Panc1 (cell line): ENCODE measurements around the gene SOCS1. TPM values are rescaled to one million over a fixed set of nuclear protein-coding genes. Genes with fewer than 3 reads are reported as not detected.

Experiments
- ATAC-seq: fragments of 200-7000 bp; cut with Tn5 transposase; 2 replicates; pipeline ENCODE4 v1.9.1; 2020; ENCODE audit warnings: mild to moderate bottlenecking, moderate library complexity
- BruUV-seq: library from RNA; stranded (reverse); fragments of 400-500 nt; replicated peaks from 2 replicates; lab custom pipeline; 2021; lab: Mats Ljungman, UMichigan
- CTCF ChIA-PET: fragments of 300-600 bp; sonication (Branson Sonifier 250); formaldehyde crosslinking; loops from one replicate; lab custom pipeline; 2022; ENCODE audit warnings: antibody characterized with exemption; lab: Charles Lee
- POLR2A ChIA-PET: fragments of 300-600 bp; sonication (Branson Sonifier 250); formaldehyde crosslinking; loops from one replicate; lab custom pipeline; 2022; ENCODE audit warnings: antibody characterized with exemption; lab: Charles Lee
- DNase-seq: peaks from one replicate; pipeline ENCODE4 v3.0.0-alpha.2; 2010; ENCODE audit warnings: low read depth, low spot score
- H3K27ac ChIP-seq: 2 replicates; pipeline ENCODE4 v1.5.1; 2011; ENCODE audit warnings: mild to moderate bottlenecking, low read length, inconsistent platforms
- H3K27me3 ChIP-seq: fragments of 200-500 bp; sonication (Bioruptor generic); 2 replicates; pipeline ENCODE4 v1.6.0; 2014; ENCODE audit warnings: low read length, inconsistent platforms; ENCODE audit not compliant: control insufficient read depth, insufficient read depth
- H3K36me3 ChIP-seq: fragments of 200-500 bp; sonication (Bioruptor generic); 2 replicates; pipeline ENCODE4 v1.5.1; 2014; ENCODE audit warnings: inconsistent platforms, mild to moderate bottlenecking, low read length, moderate library complexity; ENCODE audit not compliant: control insufficient read depth, insufficient read depth
- H3K4me1 ChIP-seq: 2 replicates; pipeline ENCODE4 v1.5.1; 2011; ENCODE audit warnings: inconsistent platforms, mild to moderate bottlenecking, low read length, moderate library complexity; ENCODE audit not compliant: control insufficient read depth, insufficient read depth
- H3K4me3 ChIP-seq, 2 experiments: 2 replicates each; pipeline ENCODE4 v1.5.1; 2011 to 2012; ENCODE audit warnings: low read depth in 2 of 2, low read length in 2 of 2, mild to moderate bottlenecking in 2 of 2, inconsistent platforms in 1 of 2, moderate library complexity in 1 of 2
- H3K9me3 ChIP-seq: fragments of 200-500 bp; sonication (Bioruptor generic); 2 replicates; pipeline ENCODE4 v1.5.1; 2014; ENCODE audit warnings: low read depth, mild to moderate bottlenecking, inconsistent platforms, low read length, moderate library complexity; ENCODE audit not compliant: control insufficient read depth, insufficient read depth
- CTCF ChIP-seq: fragments of 450-650 bp; IDR thresholded peaks from 2 replicates; pipeline ENCODE4 v1.5.1; 2017; ENCODE audit warnings: mild to moderate bottlenecking
- POLR2AphosphoS5 ChIP-seq: IDR thresholded peaks from 2 replicates; pipeline ENCODE4 v1.6.1; 2012; ENCODE audit warnings: mild to moderate bottlenecking, low read depth, low read length, moderate library complexity
- REST ChIP-seq, 2 experiments: IDR thresholded peaks; 2 replicates each; pipeline ENCODE4 v1.6.1; 2011 to 2012; ENCODE audit warnings: low read depth in 2 of 2, control low read depth in 1 of 2, low read length in 1 of 2, mild to moderate bottlenecking in 1 of 2, moderate library complexity in 1 of 2; ENCODE audit not compliant: insufficient read depth in 1 of 2
- SIN3A ChIP-seq: IDR thresholded peaks from 2 replicates; pipeline ENCODE4 v1.6.1; 2012; ENCODE audit warnings: low read depth, mild to moderate bottlenecking, low read length, moderate library complexity, borderline replicate concordance; ENCODE audit not compliant: insufficient read depth
- TCF7L2 ChIP-seq: IDR thresholded peaks from 2 replicates; pipeline ENCODE4 v1.6.1; 2011; ENCODE audit warnings: mild to moderate bottlenecking, low read depth, low read length, inconsistent platforms
- in situ Hi-C: cut with HindIII; loops from 2 replicates; pipeline ENCODE4 v1.10.0; 2016; ENCODE audit warnings: low sequenced_read_pairs, low pct_unique_long_range_greater_than_20kb
- intact Hi-C: fragments of 100-400 bp; cut with micrococcal nuclease; formaldehyde crosslinking; loops from one replicate; pipeline ENCODE4 v1.10.0; 2022; ENCODE audit not compliant: unreplicated experiment
- total RNA-seq: library from RNA; stranded (reverse); gene quantifications from one replicate; pipeline ENCODE4 v1.2.1, GENCODE V29; 2021; ENCODE audit not compliant: unreplicated experiment

Gene SOCS1
- total RNA-seq, 1 experiment from 2014 or later: 4.8 TPM

DNA sequence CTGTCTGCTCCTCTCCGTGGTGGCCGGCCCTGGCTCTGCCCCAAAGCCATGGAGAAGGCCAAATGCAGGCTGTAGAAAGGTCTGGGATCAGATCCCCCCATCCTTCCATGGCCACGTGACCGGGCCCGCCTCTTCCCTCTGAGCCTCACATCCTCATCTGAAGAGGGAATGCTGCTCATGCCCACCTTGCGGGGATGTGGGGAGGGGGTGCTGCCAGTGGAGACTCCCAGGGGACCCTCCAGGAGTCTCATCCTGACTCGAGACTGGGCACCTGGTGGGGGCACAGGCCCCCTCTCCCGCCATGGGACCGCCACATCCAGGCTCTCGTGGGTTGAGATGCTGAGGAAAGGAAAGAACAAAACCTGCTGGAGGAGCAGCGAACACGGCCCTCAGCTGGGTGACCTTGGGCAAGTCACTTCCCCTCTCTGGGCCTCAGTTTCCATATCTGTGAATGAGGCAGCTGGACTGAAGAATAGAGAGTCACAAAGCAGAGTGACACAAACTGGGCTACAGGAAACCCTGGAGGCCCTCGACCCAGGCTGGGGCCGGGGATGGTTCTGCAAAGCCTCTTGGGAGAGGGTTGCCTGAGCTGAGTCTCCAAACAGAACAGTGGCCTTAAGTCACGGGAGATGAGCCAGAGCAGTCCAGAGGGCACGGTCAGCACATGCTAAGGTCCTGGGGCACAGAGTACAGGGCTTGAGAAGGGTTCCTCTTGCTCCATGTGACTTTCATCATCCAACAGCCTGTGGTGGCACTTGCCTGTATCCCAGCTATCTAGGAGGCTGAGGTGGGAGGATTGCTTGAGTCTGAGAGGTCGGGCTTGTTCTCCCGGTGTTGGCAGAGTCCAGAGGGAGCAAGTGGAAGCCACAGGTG is 30.1 kb downstream of the SOCS1 start:
- Histone ChIP-seq H3K4me1 (no peaks in the 10 kb centered on the region), H3K36me3 (no peaks in the 10 kb centered on the region), H3K27ac (no peak overlapping the region), H3K27me3 (no peaks in the 10 kb centered on the region), H3K9me3 (no peaks in the 10 kb centered on the region), H3K4me3 (no peak overlapping the region)
- POLR2A ChIA-PET: no interaction called here
- TF ChIP-seq CTCF: no peak
- no peak for TF ChIP-seq TCF7L2
- TF ChIP-seq REST (IDR thresholded peaks at IDR 0.05; ENCODE audit: insufficient read depth in 1 of 2, low read depth in 2 of 2, low read length in 1 of 2): no peak
- TF ChIP-seq POLR2AphosphoS5: no peak
- TF ChIP-seq SIN3A: no peak
- no TSS peak for BruUV-seq
- in situ Hi-C loops (no loop called here), intact Hi-C loops (no loop called here)
- ATAC-seq (no peak), DNase-seq (no peak)
- CTCF ChIA-PET: no interaction called here

DNA sequence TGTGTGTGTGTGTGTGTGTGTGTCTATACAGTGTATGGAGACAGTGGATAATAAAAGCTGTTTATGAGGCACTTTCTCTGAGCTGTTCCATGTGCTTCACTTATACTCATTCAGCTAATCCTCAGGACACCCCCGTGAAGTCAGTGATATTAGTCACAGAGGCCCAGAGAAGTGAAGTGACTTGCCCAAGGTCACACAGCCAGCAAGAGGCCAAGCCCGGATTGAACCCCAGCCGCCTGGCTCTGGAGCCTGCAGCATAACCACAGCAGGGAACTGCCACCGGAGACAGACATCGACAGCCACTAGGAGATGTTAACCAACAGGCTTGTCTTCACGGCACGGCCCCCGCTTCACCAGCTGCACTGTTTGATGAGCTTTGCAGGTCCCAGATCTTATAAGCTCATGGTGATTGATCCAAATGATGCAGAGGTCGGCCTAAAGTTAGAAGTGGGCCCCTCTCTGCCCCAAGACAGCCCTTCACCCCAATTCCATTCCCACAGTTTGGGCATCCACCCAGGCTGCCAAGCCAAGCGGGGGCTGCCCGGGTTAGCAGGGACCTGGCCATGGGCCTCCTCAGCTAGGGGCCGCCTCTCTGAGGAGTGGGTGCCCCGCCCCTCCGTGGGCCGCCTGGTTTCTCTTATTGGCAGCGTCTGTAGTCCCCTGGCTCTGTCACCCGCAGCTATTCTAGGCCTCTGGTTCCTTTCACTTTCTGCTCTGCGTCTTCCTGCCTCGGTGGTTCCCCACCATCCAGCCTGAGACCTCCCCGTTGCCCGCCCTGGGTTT is 30.9 kb downstream of the SOCS1 start:
- no TSS peak for BruUV-seq
- Histone ChIP-seq H3K4me1 (no peaks in the 10 kb centered on the region), H3K4me3 (no peak overlapping the region), H3K27me3 (no peaks in the 10 kb centered on the region), H3K27ac (no peak overlapping the region), H3K36me3 (no peaks in the 10 kb centered on the region), H3K9me3 (no peaks in the 10 kb centered on the region)
- in situ Hi-C loops (no loop called here), intact Hi-C loops (no loop called here)
- no peak for TF ChIP-seq REST (IDR thresholded peaks at IDR 0.05; ENCODE audit: insufficient read depth in 1 of 2, low read depth in 2 of 2, low read length in 1 of 2)
- peak; percentile 15; the same call in 1 of the 2 replicates for ATAC-seq
- CTCF ChIA-PET: no interaction called here
- POLR2A ChIA-PET: interaction anchor here (0.6 kb wide), 1 partner anchor 30 kb away, joined by 3 read pairs; no protein-coding TSS in a partner anchor
- DNase-seq: no peak
